Liver (tissue), 9 donors: ENCODE data around the gene MKI67. TPM values are rescaled to one million over a fixed set of nuclear protein-coding genes. Genes with fewer than 3 reads are reported as not detected.

ENCODE experiments used
- DNase-seq: peaks from one replicate; pipeline ENCODE4 v3.0.0-alpha.2; 2017; ENCODE audit warnings: low spot score
- H3K27ac ChIP-seq, 2 donors: one replicate each; pipeline ENCODE4 v1.7.0; 2013; ENCODE audit warnings: inconsistent platforms in 2 of 2, low read length in 2 of 2, control low read depth in 1 of 2, low read depth in 1 of 2, mild to moderate bottlenecking in 1 of 2
- H3K27me3 ChIP-seq, 4 donors: one replicate each; pipeline versions ENCODE4 v1.6.1 to v1.7.0; 2013; ENCODE audit warnings: low read length in 3 of 4, inconsistent platforms in 1 of 4, mild to moderate bottlenecking in 1 of 4, moderate library complexity in 1 of 4; ENCODE audit not compliant: control insufficient read depth in 4 of 4, insufficient read depth in 4 of 4
- H3K36me3 ChIP-seq, 4 donors: one replicate each; pipeline versions ENCODE4 v1.6.1 to v1.7.0; 2013; ENCODE audit warnings: low read length in 3 of 4, mild to moderate bottlenecking in 3 of 4, low read depth in 1 of 4, moderate library complexity in 1 of 4; ENCODE audit not compliant: control insufficient read depth in 4 of 4, insufficient read depth in 3 of 4
- H3K4me1 ChIP-seq, 4 donors: one replicate each; pipeline versions ENCODE4 v1.6.1 to v1.7.0; 2013; ENCODE audit warnings: low read length in 3 of 4, mild to moderate bottlenecking in 3 of 4, moderate library complexity in 1 of 4; ENCODE audit not compliant: control insufficient read depth in 4 of 4, insufficient read depth in 4 of 4
- H3K4me3 ChIP-seq, 3 donors: one replicate each; pipeline versions ENCODE4 v1.6.1 to v1.7.0; 2013; ENCODE audit warnings: low read length in 3 of 3, control low read depth in 1 of 3, low read depth in 1 of 3, mild to moderate bottlenecking in 1 of 3
- H3K9ac ChIP-seq, 2 donors: one replicate each; pipeline ENCODE4 v1.7.0; 2013; ENCODE audit warnings: low read length in 2 of 2, mild to moderate bottlenecking in 2 of 2, moderate library complexity in 2 of 2, control low read depth in 1 of 2, low read depth in 1 of 2
- H3K9me3 ChIP-seq, 4 donors: one replicate each; pipeline versions ENCODE4 v1.6.1 to v1.7.0; 2013; ENCODE audit warnings: low read length in 3 of 4; ENCODE audit not compliant: control insufficient read depth in 4 of 4
- EGR1 ChIP-seq, 2 donors: IDR thresholded peaks; 2 replicates each; pipeline ENCODE4 v1.6.1; 2016 to 2018; ENCODE audit warnings: antibody characterized with exemption in 2 of 2, low read depth in 2 of 2
- FOXA1 ChIP-seq: IDR thresholded peaks from 2 replicates; pipeline ENCODE4 v1.6.1; 2016; ENCODE audit warnings: antibody characterized with exemption
- FOXA2 ChIP-seq: IDR thresholded peaks from 2 replicates; pipeline ENCODE4 v1.6.1; 2016; ENCODE audit warnings: antibody characterized with exemption
- GABPA ChIP-seq, 2 donors: IDR thresholded peaks in 1 of 2; conservative IDR thresholded peaks in 1 of 2; 2 replicates each; pipeline ENCODE4 v1.6.1; 2016; ENCODE audit warnings: antibody characterized with exemption in 2 of 2, mild to moderate bottlenecking in 1 of 2, moderate library complexity in 1 of 2
- HNF4A ChIP-seq, 2 donors: conservative IDR thresholded peaks; 2 replicates each; pipeline ENCODE4 v1.6.1; 2016; ENCODE audit warnings: antibody characterized with exemption in 2 of 2, mild to moderate bottlenecking in 2 of 2
- HNF4G ChIP-seq: IDR thresholded peaks from 2 replicates; pipeline ENCODE4 v1.6.1; 2016; ENCODE audit warnings: antibody characterized with exemption
- JUND ChIP-seq, 2 donors: IDR thresholded peaks; 2 replicates each; pipeline ENCODE4 v1.6.1; 2016; ENCODE audit warnings: antibody characterized with exemption in 2 of 2
- NR2F2 ChIP-seq: IDR thresholded peaks from 2 replicates; pipeline ENCODE4 v1.6.1; 2016; ENCODE audit warnings: antibody characterized with exemption
- RAD21 ChIP-seq, 2 donors: IDR thresholded peaks; 2 replicates each; pipeline ENCODE4 v1.6.1; 2016; ENCODE audit warnings: antibody characterized with exemption in 2 of 2, mild to moderate bottlenecking in 2 of 2
- RXRA ChIP-seq, 2 donors: IDR thresholded peaks; 2 replicates each; pipeline ENCODE4 v1.6.1; 2017 to 2018; ENCODE audit warnings: antibody characterized with exemption in 2 of 2, mild to moderate bottlenecking in 1 of 2
- SP1 ChIP-seq: IDR thresholded peaks from 2 replicates; pipeline ENCODE4 v1.6.1; 2018; ENCODE audit warnings: antibody characterized with exemption, mild to moderate bottlenecking
- TAF1 ChIP-seq: conservative IDR thresholded peaks from 2 replicates; pipeline ENCODE4 v1.6.1; 2016; ENCODE audit warnings: antibody characterized with exemption, mild to moderate bottlenecking
- YY1 ChIP-seq: IDR thresholded peaks from 2 replicates; pipeline ENCODE4 v1.6.1; 2016; ENCODE audit warnings: antibody characterized with exemption, mild to moderate bottlenecking
- WGBS: extraction: QIAGEN DNeasy Blood & Tissue Kit; methylation state at CpG from one replicate; pipeline ENCODE4 v1.1.7; 2013; 5-methylcytosine and 5-hydroxymethylcytosine counted together
- polyA plus RNA-seq, 2 donors: library from polyadenylated mRNA; stranded (reverse) in 1 of 2; unstranded in 1 of 2; fragments of 200-250 nt in 1 of 2; fragments of >200 nt in 1 of 2; fragmentation: Nextera tagmentation in 1 of 2; extraction: Ambion mirVana in 1 of 2; gene quantifications; one replicate each; pipeline versions ENCODE4 v1.2.1 to v1.2.3, GENCODE V29; 2013 to 2015
- total RNA-seq, 2 donors: library from RNA; depleted of rRNA; stranded (reverse); fragments of >200 nt; gene quantifications; one replicate each; pipeline ENCODE4 v1.2.3, GENCODE V29; 2014
- TF ChIP-seq, protein P1 (sequence below): IDR thresholded peaks from 2 replicates; pipeline ENCODE4 v1.6.1; 2016; ENCODE audit warnings: antibody characterized with exemption, mild to moderate bottlenecking
- TF ChIP-seq, protein P2 (sequence below): IDR thresholded peaks from 2 replicates; pipeline ENCODE4 v1.6.1; 2016; ENCODE audit warnings: antibody characterized with exemption
- TF ChIP-seq, protein P3 (sequence below): IDR thresholded peaks from 2 replicates; pipeline ENCODE4 v1.6.1; 2016; ENCODE audit warnings: antibody characterized with exemption
- TF ChIP-seq, protein P4 (sequence below): fragments of 150-350 bp; IDR thresholded peaks from 2 replicates; pipeline ENCODE4 v1.5.1; 2017; ENCODE audit warnings: improper control_type of control experiment, low read depth, low read length; ENCODE audit not compliant: missing input control
- TF ChIP-seq, protein P5 (sequence below): IDR thresholded peaks from 2 replicates; pipeline ENCODE4 v1.6.1; 2016; ENCODE audit warnings: antibody characterized with exemption
- donor health status: healthy.
- donor health status: healthy.
- donor health status: healthy.
- donor health status: healthy.
- donor health status: healthy.

The MKI67 gene
- total and polyA plus RNA-seq, 4 donors = 0.25 to 54.5 (median 1.1) TPM

DNA sequence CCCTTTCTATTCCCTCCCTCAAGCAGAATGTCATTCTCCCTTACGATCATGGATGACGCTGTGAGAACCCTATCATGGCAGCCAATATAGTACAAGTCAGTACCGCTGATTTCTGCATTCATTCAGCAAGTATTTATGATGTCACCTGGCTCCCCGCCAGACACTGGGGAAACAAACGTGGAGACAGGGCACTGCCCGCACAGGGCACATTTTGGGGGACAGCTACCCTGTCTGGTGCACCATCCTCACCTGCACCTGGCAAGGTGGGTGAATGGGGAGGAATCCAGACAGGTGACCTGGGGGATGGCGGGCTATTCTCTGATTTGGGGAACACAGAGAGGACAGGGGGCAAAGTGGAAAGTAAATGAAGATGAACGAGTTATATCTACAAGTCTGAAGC is 28.4 kb downstream of the MKI67 start:
- Histone ChIP-seq H3K9ac (no peak overlapping the region), H3K27ac (no peak overlapping the region), H3K36me3 (no peaks in the 10 kb centered on the region), H3K27me3 (no peaks in the 10 kb centered on the region), H3K4me1 (peaks cover 0 to 2% (median 0%) of the 10 kb centered on the region in 4 donors), H3K4me3 (no peak overlapping the region), H3K9me3 (no peaks in the 10 kb centered on the region)
- TF ChIP-seq NR2F2 (no peak), FOXA2 (no peak), HNF4A (conservative IDR thresholded peaks at IDR 0.05) (no peak), FOXA1 (no peak), SP1 (no peak), GABPA (IDR thresholded peaks at IDR 0.05 in 1 of 2, conservative IDR thresholded peaks at IDR 0.05 in 1 of 2) (no peak), EGR1 (IDR thresholded peaks at IDR 0.05; ENCODE audit: low read depth in 2 of 2) (no peak), JUND (IDR thresholded peaks at IDR 0.05) (no peak), RXRA (IDR thresholded peaks at IDR 0.05) (no peak), RAD21 (IDR thresholded peaks at IDR 0.05) (no peak), TAF1 (no peak), YY1 (no peak), HNF4G (no peak)
- TF ChIP-seq, protein P1, sequence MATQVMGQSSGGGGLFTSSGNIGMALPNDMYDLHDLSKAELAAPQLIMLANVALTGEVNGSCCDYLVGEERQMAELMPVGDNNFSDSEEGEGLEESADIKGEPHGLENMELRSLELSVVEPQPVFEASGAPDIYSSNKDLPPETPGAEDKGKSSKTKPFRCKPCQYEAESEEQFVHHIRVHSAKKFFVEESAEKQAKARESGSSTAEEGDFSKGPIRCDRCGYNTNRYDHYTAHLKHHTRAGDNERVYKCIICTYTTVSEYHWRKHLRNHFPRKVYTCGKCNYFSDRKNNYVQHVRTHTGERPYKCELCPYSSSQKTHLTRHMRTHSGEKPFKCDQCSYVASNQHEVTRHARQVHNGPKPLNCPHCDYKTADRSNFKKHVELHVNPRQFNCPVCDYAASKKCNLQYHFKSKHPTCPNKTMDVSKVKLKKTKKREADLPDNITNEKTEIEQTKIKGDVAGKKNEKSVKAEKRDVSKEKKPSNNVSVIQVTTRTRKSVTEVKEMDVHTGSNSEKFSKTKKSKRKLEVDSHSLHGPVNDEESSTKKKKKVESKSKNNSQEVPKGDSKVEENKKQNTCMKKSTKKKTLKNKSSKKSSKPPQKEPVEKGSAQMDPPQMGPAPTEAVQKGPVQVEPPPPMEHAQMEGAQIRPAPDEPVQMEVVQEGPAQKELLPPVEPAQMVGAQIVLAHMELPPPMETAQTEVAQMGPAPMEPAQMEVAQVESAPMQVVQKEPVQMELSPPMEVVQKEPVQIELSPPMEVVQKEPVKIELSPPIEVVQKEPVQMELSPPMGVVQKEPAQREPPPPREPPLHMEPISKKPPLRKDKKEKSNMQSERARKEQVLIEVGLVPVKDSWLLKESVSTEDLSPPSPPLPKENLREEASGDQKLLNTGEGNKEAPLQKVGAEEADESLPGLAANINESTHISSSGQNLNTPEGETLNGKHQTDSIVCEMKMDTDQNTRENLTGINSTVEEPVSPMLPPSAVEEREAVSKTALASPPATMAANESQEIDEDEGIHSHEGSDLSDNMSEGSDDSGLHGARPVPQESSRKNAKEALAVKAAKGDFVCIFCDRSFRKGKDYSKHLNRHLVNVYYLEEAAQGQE = no peak
- TF ChIP-seq, protein P2, sequence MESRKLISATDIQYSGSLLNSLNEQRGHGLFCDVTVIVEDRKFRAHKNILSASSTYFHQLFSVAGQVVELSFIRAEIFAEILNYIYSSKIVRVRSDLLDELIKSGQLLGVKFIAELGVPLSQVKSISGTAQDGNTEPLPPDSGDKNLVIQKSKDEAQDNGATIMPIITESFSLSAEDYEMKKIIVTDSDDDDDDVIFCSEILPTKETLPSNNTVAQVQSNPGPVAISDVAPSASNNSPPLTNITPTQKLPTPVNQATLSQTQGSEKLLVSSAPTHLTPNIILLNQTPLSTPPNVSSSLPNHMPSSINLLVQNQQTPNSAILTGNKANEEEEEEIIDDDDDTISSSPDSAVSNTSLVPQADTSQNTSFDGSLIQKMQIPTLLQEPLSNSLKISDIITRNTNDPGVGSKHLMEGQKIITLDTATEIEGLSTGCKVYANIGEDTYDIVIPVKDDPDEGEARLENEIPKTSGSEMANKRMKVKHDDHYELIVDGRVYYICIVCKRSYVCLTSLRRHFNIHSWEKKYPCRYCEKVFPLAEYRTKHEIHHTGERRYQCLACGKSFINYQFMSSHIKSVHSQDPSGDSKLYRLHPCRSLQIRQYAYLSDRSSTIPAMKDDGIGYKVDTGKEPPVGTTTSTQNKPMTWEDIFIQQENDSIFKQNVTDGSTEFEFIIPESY = no peak
- TF ChIP-seq, protein P3, sequence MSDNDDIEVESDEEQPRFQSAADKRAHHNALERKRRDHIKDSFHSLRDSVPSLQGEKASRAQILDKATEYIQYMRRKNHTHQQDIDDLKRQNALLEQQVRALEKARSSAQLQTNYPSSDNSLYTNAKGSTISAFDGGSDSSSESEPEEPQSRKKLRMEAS = no peak
- TF ChIP-seq, protein P4, sequence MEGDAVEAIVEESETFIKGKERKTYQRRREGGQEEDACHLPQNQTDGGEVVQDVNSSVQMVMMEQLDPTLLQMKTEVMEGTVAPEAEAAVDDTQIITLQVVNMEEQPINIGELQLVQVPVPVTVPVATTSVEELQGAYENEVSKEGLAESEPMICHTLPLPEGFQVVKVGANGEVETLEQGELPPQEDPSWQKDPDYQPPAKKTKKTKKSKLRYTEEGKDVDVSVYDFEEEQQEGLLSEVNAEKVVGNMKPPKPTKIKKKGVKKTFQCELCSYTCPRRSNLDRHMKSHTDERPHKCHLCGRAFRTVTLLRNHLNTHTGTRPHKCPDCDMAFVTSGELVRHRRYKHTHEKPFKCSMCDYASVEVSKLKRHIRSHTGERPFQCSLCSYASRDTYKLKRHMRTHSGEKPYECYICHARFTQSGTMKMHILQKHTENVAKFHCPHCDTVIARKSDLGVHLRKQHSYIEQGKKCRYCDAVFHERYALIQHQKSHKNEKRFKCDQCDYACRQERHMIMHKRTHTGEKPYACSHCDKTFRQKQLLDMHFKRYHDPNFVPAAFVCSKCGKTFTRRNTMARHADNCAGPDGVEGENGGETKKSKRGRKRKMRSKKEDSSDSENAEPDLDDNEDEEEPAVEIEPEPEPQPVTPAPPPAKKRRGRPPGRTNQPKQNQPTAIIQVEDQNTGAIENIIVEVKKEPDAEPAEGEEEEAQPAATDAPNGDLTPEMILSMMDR = no peak
- TF ChIP-seq, protein P5, sequence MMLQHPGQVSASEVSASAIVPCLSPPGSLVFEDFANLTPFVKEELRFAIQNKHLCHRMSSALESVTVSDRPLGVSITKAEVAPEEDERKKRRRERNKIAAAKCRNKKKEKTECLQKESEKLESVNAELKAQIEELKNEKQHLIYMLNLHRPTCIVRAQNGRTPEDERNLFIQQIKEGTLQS = no peak
- no peak for DNase-seq
- WGBS = 93% methylated on average over 8 of the region's 8 CpGs
